GM21367 (cell line): ENCODE data around the gene TBKBP1.
"Not testable (repeated sequence)": the region's sequence is repeated elsewhere in the genome, so short reads cannot be mapped to it uniquely, and the experiment has no call there.

Experiments used
- ATAC-seq: cut with Tn5 transposase; IDR thresholded peaks from one replicate; pipeline ENCODE4 v1.9.1; 2021; ENCODE audit not compliant: unreplicated experiment

The TBKBP1 gene

GRCh38 chr17:47731396-47731795 lies 37.4 kb downstream of the TBKBP1 start:
- no peak for ATAC-seq

DNA sequence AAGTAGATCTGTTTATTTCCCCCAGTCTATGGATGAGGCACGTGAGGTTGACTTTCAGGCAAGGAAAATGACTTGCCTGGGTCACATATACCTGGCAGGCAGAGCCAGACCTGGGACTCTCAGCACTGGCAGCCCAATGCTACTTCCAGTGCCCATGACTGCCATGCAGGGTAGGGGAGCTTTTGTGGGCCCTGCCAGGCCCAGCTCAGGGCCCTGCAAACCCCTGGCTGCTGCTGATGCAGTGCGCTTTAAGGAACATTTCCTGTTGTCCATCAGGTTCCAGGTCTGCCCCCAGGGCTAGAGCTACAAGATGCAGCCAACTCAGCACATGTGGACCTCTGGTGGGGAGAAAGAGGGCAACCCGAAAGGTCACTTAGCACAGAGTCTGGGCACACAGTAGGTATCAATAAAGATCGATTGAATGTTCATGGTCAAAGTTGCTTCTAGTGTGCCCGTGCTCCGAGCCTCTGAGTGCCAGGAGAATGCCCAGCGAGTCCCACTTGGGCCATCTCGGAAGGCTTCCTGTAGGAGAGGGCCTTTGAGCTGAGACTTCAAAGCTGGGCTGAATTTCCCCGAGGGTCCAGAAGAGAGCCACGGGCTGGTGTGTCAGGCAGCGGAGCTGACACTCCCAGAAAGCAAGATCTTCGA lies 38.6 kb downstream of the TBKBP1 start:
- no peak for ATAC-seq

GRCh38 chr17:47733047-47733673 lies 39.2 kb downstream of the TBKBP1 start, which contains the start of gene TBX21:
TBX21 (plus strand) TSS chr17:47733236; CDS start chr17:47733455, 219 bp downstream.
- ATAC-seq, result peak; percentile 53

GRCh38 chr17:47733674-47734410 lies 39.9 kb downstream of the TBKBP1 start:
- peak; percentile 15 for ATAC-seq

DNA sequence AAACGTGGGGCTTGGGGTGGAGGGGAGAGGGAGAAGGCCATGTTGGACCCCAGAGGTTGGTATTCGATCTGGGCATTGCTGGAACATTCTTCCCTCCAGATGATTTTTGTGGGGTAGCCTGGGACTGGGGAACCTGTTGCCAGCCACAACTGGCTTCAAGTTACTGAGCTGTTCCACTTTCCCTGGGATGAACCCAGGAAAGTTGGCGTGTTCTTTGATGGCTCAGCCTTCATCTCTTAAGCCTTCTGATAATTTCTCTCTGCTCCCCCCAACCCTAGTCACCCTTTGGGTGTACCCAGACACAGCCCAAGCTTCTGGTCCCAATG lies 41.1 kb downstream of the TBKBP1 start:
- ATAC-seq, result no peak

DNA sequence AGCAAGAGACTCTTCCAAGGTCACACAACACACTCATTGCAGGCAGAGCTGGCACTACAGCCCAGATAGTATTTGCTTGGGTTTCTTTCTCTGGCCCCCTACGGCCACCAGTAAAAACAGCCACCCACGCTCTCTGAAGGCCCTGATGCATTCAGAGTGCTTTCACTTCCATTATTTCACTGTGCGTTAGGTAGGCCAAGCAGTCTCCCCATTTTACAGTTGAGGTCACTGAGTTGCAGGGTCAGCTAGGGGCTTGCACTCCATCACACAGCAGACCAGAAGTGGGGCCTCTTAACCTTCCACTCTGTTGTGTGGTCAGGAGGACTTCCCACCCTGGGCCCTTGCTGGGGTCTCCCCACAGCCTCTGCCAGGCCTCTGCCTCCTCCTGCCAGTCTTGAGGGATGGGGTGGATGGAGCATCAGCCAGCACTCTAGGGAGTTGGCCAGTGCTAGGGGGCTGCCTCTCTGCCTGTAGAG lies 41.6 kb downstream of the TBKBP1 start:
- peak; percentile 46 for ATAC-seq

DNA sequence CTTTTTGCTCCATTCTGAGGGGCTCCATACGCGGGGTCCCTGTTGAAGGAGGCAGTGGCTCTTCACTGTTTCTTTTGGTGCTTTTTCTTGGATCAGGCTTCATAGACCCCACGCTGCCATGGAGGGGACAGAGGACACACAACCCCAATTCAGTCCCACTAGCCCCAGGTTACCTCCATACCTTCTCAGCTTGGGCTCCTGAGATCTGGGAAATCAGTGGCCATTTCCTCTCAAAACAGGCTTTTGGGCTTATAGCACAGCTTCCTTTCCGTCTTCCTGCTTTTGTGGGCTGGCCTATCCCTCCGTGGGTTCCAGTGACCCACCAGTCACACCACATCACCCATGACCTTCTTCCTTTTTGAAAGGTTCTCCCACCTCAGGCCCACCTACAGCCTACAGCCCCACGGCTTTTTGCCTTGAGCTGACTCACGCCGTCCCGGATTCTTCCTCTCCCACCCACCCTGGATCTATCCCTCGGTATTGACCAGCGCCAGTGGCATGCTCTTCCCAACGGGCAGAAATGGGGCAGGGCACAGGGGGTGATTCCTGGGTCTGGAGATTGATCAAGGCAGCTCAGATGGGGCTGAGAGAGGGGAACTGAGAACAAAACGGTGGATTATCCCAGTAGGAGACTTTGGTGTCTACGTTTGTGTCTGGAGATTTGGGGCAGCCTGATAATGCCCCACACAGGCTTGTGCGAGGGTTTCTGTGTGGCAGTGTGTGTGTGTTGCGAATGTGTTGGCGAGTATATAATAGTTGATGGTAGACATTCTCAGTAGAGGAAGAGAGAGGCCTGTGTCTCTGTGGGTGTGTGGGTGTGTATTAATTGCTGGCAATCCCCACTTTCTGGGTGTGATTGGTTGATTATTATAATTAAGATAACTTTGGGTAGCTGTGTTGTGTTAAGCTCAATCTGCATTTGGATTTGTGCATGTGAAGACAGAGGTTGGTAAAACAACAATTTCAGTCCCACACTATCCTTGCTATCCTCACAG lies 42.8 kb downstream of the TBKBP1 start:
- ATAC-seq, result no peak

- no peak for ATAC-seq
Measured at GRCh38 chr17:47738178-47738577, 44.2 kb downstream of the TBKBP1 start.

GRCh38 chr17:47739150-47739549 lies 45.2 kb downstream of the TBKBP1 start:
- no peak for ATAC-seq

- not testable (repeated sequence) for ATAC-seq
Measured at GRCh38 chr17:47739945-47740344, 46.0 kb downstream of the TBKBP1 start.

- ATAC-seq, result no peak
Measured at GRCh38 chr17:47741109-47741792, 47.3 kb downstream of the TBKBP1 start.

- ATAC-seq, result no peak
Measured at GRCh38 chr17:47741793-47742145, 47.8 kb downstream of the TBKBP1 start.

- no peak for ATAC-seq
Measured at GRCh38 chr17:47742319-47743181, 48.6 kb downstream of the TBKBP1 start.

DNA sequence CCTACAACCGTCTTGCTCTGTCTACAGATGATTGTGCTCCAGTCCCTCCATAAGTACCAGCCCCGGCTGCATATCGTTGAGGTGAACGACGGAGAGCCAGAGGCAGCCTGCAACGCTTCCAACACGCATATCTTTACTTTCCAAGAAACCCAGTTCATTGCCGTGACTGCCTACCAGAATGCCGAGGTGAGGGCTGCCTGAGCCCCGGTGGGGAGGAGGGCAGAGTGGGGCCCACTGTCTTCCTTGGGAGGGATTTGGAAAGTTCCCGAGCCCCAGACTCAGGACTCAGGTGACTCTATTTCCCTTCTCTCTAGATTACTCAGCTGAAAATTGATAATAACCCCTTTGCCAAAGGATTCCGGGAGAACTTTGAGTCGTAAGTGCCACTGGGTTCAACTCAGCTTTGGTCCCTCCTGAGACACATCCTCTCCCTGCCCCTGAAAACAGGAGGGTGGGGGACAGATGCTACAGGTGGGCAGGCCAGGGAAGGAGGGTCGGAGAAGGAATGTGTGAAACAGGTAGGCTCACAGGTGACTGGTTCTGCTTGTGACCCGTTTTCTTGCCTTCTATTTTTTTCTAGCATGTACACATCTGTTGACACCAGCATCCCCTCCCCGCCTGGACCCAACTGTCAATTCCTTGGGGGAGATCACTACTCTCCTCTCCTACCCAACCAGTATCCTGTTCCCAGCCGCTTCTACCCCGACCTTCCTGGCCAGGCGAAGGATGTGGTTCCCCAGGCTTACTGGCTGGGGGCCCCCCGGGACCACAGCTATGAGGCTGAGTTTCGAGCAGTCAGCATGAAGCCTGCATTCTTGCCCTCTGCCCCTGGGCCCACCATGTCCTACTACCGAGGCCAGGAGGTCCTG lies 50.4 kb downstream of the TBKBP1 start:
- no peak for ATAC-seq

DNA sequence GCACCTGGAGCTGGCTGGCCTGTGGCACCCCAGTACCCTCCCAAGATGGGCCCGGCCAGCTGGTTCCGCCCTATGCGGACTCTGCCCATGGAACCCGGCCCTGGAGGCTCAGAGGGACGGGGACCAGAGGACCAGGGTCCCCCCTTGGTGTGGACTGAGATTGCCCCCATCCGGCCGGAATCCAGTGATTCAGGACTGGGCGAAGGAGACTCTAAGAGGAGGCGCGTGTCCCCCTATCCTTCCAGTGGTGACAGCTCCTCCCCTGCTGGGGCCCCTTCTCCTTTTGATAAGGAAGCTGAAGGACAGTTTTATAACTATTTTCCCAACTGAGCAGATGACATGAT lies 51.0 kb downstream of the TBKBP1 start:
- no peak for ATAC-seq

GRCh38 chr17:47751471-47751870 lies 57.5 kb downstream of the TBKBP1 start:
- no peak for ATAC-seq

DNA sequence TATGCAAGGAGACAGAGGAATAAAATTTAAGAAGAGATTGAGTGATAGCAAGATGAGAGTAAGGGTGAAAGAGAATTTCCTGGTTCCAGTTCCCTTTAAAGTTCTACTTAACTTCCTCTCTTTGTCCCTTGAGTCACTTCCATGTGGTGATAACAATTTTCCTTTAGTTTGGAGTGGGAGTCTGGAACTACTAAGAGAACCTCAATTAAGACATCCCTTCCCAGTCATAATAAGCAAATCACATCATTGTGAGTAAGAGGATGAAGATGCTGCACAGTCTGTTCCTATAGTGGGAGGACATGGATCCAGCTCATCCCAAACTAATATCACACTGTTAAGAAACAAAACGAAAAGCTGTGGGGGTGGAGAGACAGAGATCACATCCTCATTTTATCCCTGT lies 63.4 kb downstream of the TBKBP1 start:
- no peak for ATAC-seq

DNA sequence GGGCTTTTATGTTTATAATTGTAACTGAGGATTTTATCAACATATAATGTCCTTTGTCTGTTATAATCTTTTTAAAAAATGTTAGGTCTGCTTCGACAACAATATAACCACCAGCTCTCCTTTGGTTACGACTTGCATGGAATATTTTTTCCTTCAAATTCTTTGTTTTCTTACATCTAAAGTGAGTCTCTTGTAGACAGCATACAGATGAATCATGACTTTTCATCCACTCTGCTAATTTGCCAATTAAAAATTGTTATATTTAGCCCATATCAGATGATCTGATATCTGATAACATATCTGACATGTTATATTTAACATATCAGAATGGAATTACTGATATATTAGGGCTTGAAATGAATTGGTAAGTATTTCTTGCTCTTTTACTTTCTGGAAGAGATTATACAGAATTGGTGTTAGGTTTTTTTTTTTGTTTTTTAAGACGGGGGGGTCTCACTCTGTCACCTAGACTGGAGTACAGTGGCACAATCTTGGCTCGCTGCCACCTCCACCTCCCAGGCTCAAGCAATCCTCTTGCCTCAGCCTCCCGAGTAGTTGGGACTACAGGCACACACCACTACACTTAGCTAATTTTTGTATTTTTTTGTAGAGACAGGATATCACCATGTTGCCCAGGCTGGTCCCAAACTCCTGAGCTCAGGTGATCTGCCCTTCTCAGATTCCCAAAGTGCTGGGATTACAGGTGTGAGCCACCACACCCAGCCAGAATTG lies 66.6 kb downstream of the TBKBP1 start:
- no peak for ATAC-seq
